ENCODE results near the gene STK38L. TPM values are rescaled to one million over a fixed set of nuclear protein-coding genes. Genes with fewer than 3 reads are reported as not detected.

The STK38L gene
- total and polyA plus RNA-seq, 10 of the 15 experiments (the other 5 are each of a cell fraction or from before 2014, with no cell fraction given): 43.0 to 154 (median 115) TPM

DNA sequence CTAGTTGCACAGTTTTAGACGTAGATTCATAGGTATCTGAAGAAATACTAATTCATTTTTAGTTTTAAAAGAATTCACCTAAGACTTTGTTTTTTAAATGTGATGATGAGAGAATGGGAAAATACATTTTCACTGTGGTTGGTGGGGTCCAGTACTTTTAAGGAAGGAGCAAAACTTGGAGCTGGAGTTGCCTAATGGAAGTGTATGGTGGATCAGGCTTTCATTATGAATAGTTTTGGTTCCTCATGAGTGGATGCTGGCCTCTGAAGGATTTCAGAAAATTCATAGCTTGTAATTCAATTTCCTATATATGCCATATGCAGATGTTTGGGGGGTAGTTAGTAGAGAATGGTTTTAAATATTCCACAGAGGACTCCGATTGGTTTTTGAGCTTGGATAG lies 27.1 kb downstream of the STK38L start:
- Histone ChIP-seq H3K4me2 (ENCODE audit: control insufficient read depth, insufficient read depth) (no peak overlapping the region; the same call in 1 of the 2 replicates), H3K27ac (ENCODE audit: control insufficient read depth, insufficient read depth) (no peak overlapping the region), H3K27me3 (replicated peaks in 1 of 2; ENCODE audit: control insufficient read depth in 2 of 2, insufficient read depth in 2 of 2, low read length in 1 of 2) (no peaks in the 10 kb centered on the region), H4K20me1 (ENCODE audit: control insufficient read depth, insufficient read depth) (no peaks in the 10 kb centered on the region), H3K36me3 (ENCODE audit: control insufficient read depth in 2 of 2, insufficient read depth in 2 of 2, low read length in 1 of 2) (peaks cover 0 to 21% of the 10 kb centered on the region in 2 experiments; a peak in 2 of 4 replicates), H3K4me3 (no peak overlapping the region), H3K4me1 (ENCODE audit: control insufficient read depth, insufficient read depth, low read length) (peaks cover 8% of the 10 kb centered on the region), H2AFZ (ENCODE audit: control insufficient read depth, low read depth, low read length) (no peak overlapping the region), H3K79me2 (ENCODE audit: control insufficient read depth, insufficient read depth, low read length) (peaks cover 76% of the 10 kb centered on the region), H3K9me3 (replicated peaks; ENCODE audit: control insufficient read depth, insufficient read depth, low read length) (peaks cover 6% of the 10 kb centered on the region), H3K9ac (ENCODE audit: control insufficient read depth, insufficient read depth, low read length) (no peak overlapping the region)
- ChIA-PET RAD21 (ENCODE audit: unreplicated experiment) (interaction anchor here (1.0 to 2.2 kb wide), 11 partner anchors 10 to 248 kb away, joined by 3 to 20 read pairs (median 6); partner anchors contain the start of gene MED21), POLR2A (interaction anchor here (0.6 to 3.6 kb wide), 11 partner anchors 9 to 206 kb away, joined by 3 to 26 read pairs (median 9); no protein-coding TSS in a partner anchor), SMC1A (ENCODE audit: uncharacterized antibody, unreplicated experiment) (interaction anchor here (0.6 to 4.7 kb wide), 21 partner anchors 8 to 315 kb away, joined by 3 to 47 read pairs (median 8); no protein-coding TSS in a partner anchor), CTCF (interaction anchor here (0.9 to 1.8 kb wide), 12 partner anchors 9 to 255 kb away, joined by 3 to 9 read pairs (median 5); no protein-coding TSS in a partner anchor)
- no TSS peak for BruUV-seq (replicated peaks)
- in situ Hi-C loops (cut with MboI): no loop called here
- TF ChIP-seq, protein P1, sequence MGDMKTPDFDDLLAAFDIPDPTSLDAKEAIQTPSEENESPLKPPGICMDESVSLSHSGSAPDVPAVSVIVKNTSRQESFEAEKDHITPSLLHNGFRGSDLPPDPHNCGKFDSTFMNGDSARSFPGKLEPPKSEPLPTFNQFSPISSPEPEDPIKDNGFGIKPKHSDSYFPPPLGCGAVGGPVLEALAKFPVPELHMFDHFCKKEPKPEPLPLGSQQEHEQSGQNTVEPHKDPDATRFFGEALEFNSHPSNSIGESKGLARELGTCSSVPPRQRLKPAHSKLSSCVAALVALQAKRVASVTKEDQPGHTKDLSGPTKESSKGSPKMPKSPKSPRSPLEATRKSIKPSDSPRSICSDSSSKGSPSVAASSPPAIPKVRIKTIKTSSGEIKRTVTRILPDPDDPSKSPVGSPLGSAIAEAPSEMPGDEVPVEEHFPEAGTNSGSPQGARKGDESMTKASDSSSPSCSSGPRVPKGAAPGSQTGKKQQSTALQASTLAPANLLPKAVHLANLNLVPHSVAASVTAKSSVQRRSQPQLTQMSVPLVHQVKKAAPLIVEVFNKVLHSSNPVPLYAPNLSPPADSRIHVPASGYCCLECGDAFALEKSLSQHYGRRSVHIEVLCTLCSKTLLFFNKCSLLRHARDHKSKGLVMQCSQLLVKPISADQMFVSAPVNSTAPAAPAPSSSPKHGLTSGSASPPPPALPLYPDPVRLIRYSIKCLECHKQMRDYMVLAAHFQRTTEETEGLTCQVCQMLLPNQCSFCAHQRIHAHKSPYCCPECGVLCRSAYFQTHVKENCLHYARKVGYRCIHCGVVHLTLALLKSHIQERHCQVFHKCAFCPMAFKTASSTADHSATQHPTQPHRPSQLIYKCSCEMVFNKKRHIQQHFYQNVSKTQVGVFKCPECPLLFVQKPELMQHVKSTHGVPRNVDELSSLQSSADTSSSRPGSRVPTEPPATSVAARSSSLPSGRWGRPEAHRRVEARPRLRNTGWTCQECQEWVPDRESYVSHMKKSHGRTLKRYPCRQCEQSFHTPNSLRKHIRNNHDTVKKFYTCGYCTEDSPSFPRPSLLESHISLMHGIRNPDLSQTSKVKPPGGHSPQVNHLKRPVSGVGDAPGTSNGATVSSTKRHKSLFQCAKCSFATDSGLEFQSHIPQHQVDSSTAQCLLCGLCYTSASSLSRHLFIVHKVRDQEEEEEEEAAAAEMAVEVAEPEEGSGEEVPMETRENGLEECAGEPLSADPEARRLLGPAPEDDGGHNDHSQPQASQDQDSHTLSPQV (IDR thresholded peaks at IDR 0.05): no peak
- TF ChIP-seq IKZF2 (IDR thresholded peaks at IDR 0.05): 0 out of 4 replicates have a peak, but pooled peaks of 1 of the 2 experiments have one; percentile 30
- WGBS (ENCODE audit: insufficient coverage, insufficient replicate concordance, low lambda C conversion rate, missing lambda C conversion rate): 94% methylated on average over 2 of the region's 2 CpGs
- FAIRE-seq: no peak
- intact Hi-C loops (cut with micrococcal nuclease; ENCODE audit: unreplicated experiment): no loop called here
- DNase-seq (ENCODE audit: low read depth, low spot score): no peak
- no peak; the same call in 2 of the 3 replicates for ATAC-seq

Measured in GM12878 (cell line).